Measurements from ENCODE around the gene SULT1E1.

DNA sequence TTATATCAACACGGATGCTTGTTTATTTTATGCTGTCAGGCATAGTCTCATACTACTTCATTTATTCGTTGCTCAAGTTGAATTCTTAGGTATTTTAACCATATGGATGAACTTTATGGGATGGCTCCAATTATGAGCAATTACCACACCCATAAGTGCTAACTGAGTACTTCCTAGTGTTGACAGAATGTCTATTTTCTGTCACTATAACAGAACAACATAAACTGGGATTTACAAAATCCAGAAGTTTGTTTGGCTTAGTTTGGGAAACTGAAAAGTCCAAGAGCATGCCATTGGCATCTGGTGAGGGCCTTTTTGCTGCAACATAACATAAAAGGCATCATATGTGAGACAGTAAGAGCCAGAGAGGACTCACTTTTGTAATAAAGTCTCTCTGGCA, 21.0 kb downstream of the SULT1E1 start:
- TF ChIP-seq, protein P1, sequence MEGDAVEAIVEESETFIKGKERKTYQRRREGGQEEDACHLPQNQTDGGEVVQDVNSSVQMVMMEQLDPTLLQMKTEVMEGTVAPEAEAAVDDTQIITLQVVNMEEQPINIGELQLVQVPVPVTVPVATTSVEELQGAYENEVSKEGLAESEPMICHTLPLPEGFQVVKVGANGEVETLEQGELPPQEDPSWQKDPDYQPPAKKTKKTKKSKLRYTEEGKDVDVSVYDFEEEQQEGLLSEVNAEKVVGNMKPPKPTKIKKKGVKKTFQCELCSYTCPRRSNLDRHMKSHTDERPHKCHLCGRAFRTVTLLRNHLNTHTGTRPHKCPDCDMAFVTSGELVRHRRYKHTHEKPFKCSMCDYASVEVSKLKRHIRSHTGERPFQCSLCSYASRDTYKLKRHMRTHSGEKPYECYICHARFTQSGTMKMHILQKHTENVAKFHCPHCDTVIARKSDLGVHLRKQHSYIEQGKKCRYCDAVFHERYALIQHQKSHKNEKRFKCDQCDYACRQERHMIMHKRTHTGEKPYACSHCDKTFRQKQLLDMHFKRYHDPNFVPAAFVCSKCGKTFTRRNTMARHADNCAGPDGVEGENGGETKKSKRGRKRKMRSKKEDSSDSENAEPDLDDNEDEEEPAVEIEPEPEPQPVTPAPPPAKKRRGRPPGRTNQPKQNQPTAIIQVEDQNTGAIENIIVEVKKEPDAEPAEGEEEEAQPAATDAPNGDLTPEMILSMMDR (IDR thresholded peaks at IDR 0.05; ENCODE audit: low read length), result no peak
- TF ChIP-seq EZH2 (optimal IDR thresholded peaks at IDR 0.05; ENCODE audit: low read depth, low read length) (no peak), EZH2phosphoT487 (IDR thresholded peaks at IDR 0.05; ENCODE audit: low read length) (no peak)
